Natural killer cell (primary cell): ENCODE results near the gene CCDC180. TPM values are rescaled to one million over a fixed set of nuclear protein-coding genes. Genes with fewer than 3 reads are reported as not detected.

ENCODE experiments used
- ATAC-seq, 3 donors: fragments of 150-1000 bp in 2 of 3; fragments of 200-7000 bp in 1 of 3; cut with Tn5 transposase; 1 replicate in 1 of 3; 2 replicates in 2 of 3; pipeline ENCODE4 v1.10.0; 2021; ENCODE audit warnings: mild to moderate bottlenecking in 2 of 3, moderate library complexity in 2 of 3
- DNase-seq, 2 donors: peaks; one replicate each; pipeline versions ENCODE4 v3.0.0 to v3.0.0-alpha.2; 2013 to 2021; ENCODE audit warnings: mixed read lengths in 1 of 2
- H3K27ac ChIP-seq: one replicate; pipeline ENCODE4 v1.5.1; 2013; ENCODE audit warnings: mild to moderate bottlenecking, low read length
- H3K27me3 ChIP-seq: one replicate; pipeline ENCODE4 v1.6.1; 2013; ENCODE audit warnings: low read length; ENCODE audit not compliant: control insufficient read depth, insufficient read depth
- H3K36me3 ChIP-seq: one replicate; pipeline ENCODE4 v1.6.1; 2013; ENCODE audit warnings: low read length; ENCODE audit not compliant: control insufficient read depth, insufficient read depth
- H3K4me1 ChIP-seq: one replicate; pipeline ENCODE4 v1.6.1; 2013; ENCODE audit warnings: low read length; ENCODE audit not compliant: control insufficient read depth, insufficient read depth
- H3K4me3 ChIP-seq: one replicate; pipeline ENCODE4 v1.5.1; 2013; ENCODE audit warnings: low read length
- H3K9me3 ChIP-seq: one replicate; pipeline ENCODE4 v1.6.1; 2013; ENCODE audit warnings: low read length; ENCODE audit not compliant: control insufficient read depth, insufficient read depth
- H3K27ac Mint-ChIP-seq, 2 donors: one replicate each; pipeline ENCODE4 v1.8.0; 2022; ENCODE audit warnings: mild to moderate bottlenecking in 2 of 2, mixed read lengths in 2 of 2, moderate library complexity in 1 of 2
- H3K27me3 Mint-ChIP-seq, 2 donors: one replicate each; pipeline ENCODE4 v1.8.0; 2022; ENCODE audit warnings: low read depth in 2 of 2, mixed read lengths in 2 of 2
- H3K36me3 Mint-ChIP-seq: one replicate; pipeline ENCODE4 v1.8.0; 2022; ENCODE audit warnings: mixed read lengths
- H3K4me1 Mint-ChIP-seq, 2 donors: one replicate each; pipeline ENCODE4 v1.8.0; 2022; ENCODE audit warnings: mixed read lengths in 2 of 2
- H3K4me3 Mint-ChIP-seq: one replicate; pipeline ENCODE4 v1.8.0; 2022; ENCODE audit warnings: mild to moderate bottlenecking, moderate library complexity, mixed read lengths
- H3K9me3 Mint-ChIP-seq, 2 donors: one replicate each; pipeline ENCODE4 v1.8.0; 2022; ENCODE audit warnings: mixed read lengths in 2 of 2
- CTCF ChIP-seq: fragments of 200-600 bp; IDR thresholded peaks from one replicate; pipeline ENCODE4 v1.8.0; 2022; ENCODE audit warnings: antibody characterized with exemption
- WGBS: methylation state at CpG from one replicate; pipeline ENCODE4 v1.1.7; 2013; ENCODE audit warnings: missing lambda C conversion rate; ENCODE audit not compliant: insufficient coverage; 5-methylcytosine and 5-hydroxymethylcytosine counted together
- intact Hi-C: fragments of 100-400 bp; cut with micrococcal nuclease; formaldehyde crosslinking; loops from one replicate; pipeline ENCODE4 v1.14.2; 2022
- total RNA-seq, 4 donors: library from RNA; stranded (reverse); fragments of 120-200 nt in 1 of 4; gene quantifications; one replicate each; pipeline versions ENCODE4 v1.2.3 to v1.2.4, GENCODE V29; 2013 to 2022

Gene CCDC180
- total RNA-seq, 3 donors from 2014 or later (not counting 1 experiment from before 2014, with no cell fraction given): 11.9 to 17.8 (median 15.1) TPM

GRCh38 chr9:97321251-97321650 is 13.8 kb downstream of the CCDC180 start:
- Histone ChIP-seq H3K27ac (no peak overlapping the region), H3K4me1 (peaks cover 7% of the 10 kb centered on the region), H3K9me3 (no peaks in the 10 kb centered on the region), H3K36me3 (peaks cover 35% of the 10 kb centered on the region), H3K4me3 (no peak overlapping the region), H3K27me3 (no peaks in the 10 kb centered on the region)
- ATAC-seq (no peak), DNase-seq (no peak)
- intact Hi-C loops: no loop called here
- no peak overlapping the region for H3K27ac Mint-ChIP-seq
- H3K4me1 Mint-ChIP-seq: peaks cover 0 to 11% of the 10 kb centered on the region in 2 donors
- H3K9me3 Mint-ChIP-seq: no peaks in the 10 kb centered on the region
- no peak overlapping the region for H3K4me3 Mint-ChIP-seq
- peaks cover 7% of the 10 kb centered on the region for H3K36me3 Mint-ChIP-seq
- H3K27me3 Mint-ChIP-seq: no peaks in the 10 kb centered on the region
- 100% methylated on average over 1 of the region's 1 CpG for WGBS
- TF ChIP-seq CTCF: no peak

- Histone ChIP-seq H3K4me1 (peaks cover 7% of the 10 kb centered on the region), H3K4me3 (no peak overlapping the region), H3K36me3 (peaks cover 32% of the 10 kb centered on the region), H3K27ac (no peak overlapping the region), H3K27me3 (no peaks in the 10 kb centered on the region), H3K9me3 (no peaks in the 10 kb centered on the region)
- H3K27me3 Mint-ChIP-seq: no peaks in the 10 kb centered on the region
- intact Hi-C loops: no loop called here
- no peak for TF ChIP-seq CTCF
- H3K36me3 Mint-ChIP-seq: peaks cover 7% of the 10 kb centered on the region
- no peak overlapping the region for H3K27ac Mint-ChIP-seq
- no peak for ATAC-seq
- no peak for DNase-seq
- H3K4me1 Mint-ChIP-seq: peaks cover 0 to 11% of the 10 kb centered on the region in 2 donors
- H3K9me3 Mint-ChIP-seq: no peaks in the 10 kb centered on the region
- 87% methylated on average over 4 of the region's 4 CpGs for WGBS
- no peak overlapping the region for H3K4me3 Mint-ChIP-seq
These were observed 14.2 kb downstream of the CCDC180 start for GRCh38 chr9:97321691-97322090.

- no peaks in the 10 kb centered on the region for H3K9me3 ChIP-seq
- no peaks in the 10 kb centered on the region for H3K27me3 ChIP-seq
- H3K27ac ChIP-seq: no peak overlapping the region
- H3K4me1 ChIP-seq: peaks cover 7% of the 10 kb centered on the region
- no peak overlapping the region for H3K27ac Mint-ChIP-seq
- TF ChIP-seq CTCF: no peak
- WGBS: 95% methylated on average over 1 of the region's 1 CpG
- H3K36me3 Mint-ChIP-seq: peaks cover 7% of the 10 kb centered on the region
- H3K36me3 ChIP-seq: peaks cover 31% of the 10 kb centered on the region
- no peak overlapping the region for H3K4me3 ChIP-seq
- peaks cover 0 to 11% of the 10 kb centered on the region in 2 donors for H3K4me1 Mint-ChIP-seq
- no peak overlapping the region for H3K4me3 Mint-ChIP-seq
- no peak for ATAC-seq
- H3K27me3 Mint-ChIP-seq: no peaks in the 10 kb centered on the region
- DNase-seq: no peak
- H3K9me3 Mint-ChIP-seq: no peaks in the 10 kb centered on the region
- intact Hi-C loops: no loop called here
These were observed 14.6 kb downstream of the CCDC180 start for GRCh38 chr9:97322105-97322504.

GRCh38 chr9:97324954-97325353 is 17.5 kb downstream of the CCDC180 start:
- no peaks in the 10 kb centered on the region for H3K27me3 ChIP-seq
- no peak overlapping the region for H3K4me3 ChIP-seq
- Mint-ChIP-seq H3K27me3 (no peaks in the 10 kb centered on the region), H3K4me1 (no peaks in the 10 kb centered on the region), H3K27ac (no peak overlapping the region), H3K36me3 (no peaks in the 10 kb centered on the region), H3K9me3 (no peaks in the 10 kb centered on the region), H3K4me3 (no peak overlapping the region)
- intact Hi-C loops: no loop called here
- H3K36me3 ChIP-seq: peaks cover 27% of the 10 kb centered on the region
- H3K4me1 ChIP-seq: no peaks in the 10 kb centered on the region
- no peak overlapping the region for H3K27ac ChIP-seq
- H3K9me3 ChIP-seq: no peaks in the 10 kb centered on the region
- WGBS: 93% methylated on average over 5 of the region's 5 CpGs
- ATAC-seq: no peak
- DNase-seq: no peak
- no peak for TF ChIP-seq CTCF
